HG02642 (cell line): ENCODE results near the gene RAB11FIP2.

Experiments used
- ATAC-seq: cut with Tn5 transposase; IDR thresholded peaks from one replicate; pipeline ENCODE4 v1.9.1; 2021; ENCODE audit warnings: mild to moderate bottlenecking; ENCODE audit not compliant: unreplicated experiment, poor library complexity

RAB11FIP2 gene

DNA sequence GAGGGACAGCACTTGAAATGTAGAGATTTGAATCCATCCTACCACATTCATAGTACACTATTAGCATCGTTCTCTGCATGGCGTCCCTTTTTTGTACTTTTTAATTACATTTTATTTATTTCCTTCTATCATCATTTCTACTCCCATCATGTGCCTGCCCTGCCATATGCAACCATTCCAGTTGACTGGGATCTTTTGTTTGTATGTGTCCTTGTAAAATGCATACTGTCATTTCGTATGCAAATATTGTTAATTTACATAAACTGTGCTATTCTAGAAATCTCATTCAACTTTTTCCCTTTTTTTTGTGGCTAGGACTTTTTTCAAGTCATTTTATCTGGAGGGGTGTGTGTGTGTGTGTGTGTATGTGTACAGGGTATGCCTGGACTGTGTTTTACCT, 57.9 kb downstream of the RAB11FIP2 start:
- ATAC-seq = no peak

DNA sequence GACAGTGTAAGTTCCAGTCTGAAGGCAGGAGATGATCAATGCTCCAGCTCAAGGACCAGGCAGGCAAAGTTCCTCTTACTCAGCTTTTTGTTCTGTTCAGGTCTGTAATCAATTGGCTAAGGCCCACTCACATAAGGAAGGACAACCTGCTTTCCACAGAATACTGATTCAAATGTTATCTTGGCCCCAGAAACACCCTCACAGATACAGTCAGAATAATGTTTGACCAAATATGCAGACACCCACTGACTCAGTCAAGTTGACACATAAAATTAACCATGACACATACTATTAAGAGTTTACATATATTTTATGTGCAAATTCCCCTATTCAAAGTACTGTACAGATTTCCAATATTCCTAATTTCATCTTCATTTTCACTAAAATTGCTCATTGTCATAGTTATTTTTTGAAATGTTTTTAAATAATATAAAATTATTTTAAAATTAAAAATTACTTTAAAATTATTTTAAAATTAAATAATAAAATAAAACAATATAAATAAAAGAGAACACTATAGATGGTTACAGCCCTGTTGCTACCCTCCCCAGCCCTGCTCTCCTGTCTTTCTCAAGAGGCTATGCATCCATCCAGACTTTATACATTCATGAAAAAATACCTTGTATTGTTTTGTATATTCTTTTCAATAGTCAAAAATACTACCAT, 59.4 kb downstream of the RAB11FIP2 start:
- ATAC-seq = no peak

DNA sequence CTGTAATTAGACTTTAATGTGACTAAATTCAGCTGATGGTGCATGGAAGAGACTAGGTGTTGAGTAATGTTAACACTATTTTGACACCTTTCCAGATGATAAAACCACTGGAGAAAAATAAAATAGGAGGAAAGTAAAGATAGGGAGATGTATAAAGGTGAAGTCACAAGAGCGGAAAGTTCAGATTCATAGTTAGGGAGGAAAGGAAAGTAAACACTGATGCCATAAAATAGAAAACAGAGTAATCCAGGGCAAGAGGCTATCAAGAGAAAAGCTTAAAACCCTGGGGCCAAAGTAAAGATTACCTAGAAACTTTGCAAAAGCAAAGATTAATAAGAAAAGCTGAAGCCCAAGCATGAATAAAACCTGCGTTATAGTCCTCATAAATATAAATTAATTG, 62.8 kb downstream of the RAB11FIP2 start:
- ATAC-seq = no peak

DNA sequence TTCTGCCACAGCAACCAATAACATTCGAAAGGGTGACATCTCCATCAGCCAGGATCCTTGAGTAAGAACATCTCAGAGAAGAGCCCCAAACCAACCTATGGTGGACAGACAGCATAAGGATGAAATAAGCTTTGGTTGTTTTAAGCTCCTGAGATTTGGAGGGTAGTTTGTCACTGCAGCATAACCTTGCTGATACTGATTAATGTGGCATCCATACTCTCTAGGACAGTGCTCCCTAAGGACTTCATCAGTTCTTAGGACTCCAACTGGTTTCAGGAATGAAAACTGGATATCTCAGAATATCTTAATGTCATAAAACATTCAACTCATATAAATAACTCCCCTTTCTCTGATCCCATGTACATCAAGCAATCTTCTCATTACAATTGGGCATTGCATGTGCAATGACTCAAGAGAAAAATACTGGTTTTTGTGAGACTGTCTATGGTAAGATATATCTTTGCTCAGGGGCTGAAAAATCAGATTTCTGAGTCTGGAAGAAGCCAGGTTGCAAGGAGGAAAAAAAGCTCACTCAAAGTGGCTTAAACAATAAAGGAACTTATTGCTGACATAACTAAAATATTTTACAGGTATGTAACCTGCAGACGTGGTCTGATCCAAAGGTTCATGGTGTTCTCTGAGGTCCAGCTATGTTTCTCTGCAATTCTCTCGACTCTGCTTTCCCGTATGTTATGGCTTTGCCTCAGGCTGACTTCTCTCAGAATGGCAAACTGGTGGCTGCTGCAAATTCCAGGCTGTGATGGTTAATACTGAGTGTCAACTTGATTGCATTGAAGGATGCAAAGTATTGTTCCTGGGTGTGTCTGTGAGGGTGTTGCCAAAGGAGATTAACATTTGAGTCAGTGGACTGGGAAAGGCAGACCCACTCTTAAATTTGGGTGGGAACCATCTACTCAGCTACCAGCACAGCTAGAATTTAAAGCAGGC, 65.7 kb downstream of the RAB11FIP2 start:
- no peak for ATAC-seq

DNA sequence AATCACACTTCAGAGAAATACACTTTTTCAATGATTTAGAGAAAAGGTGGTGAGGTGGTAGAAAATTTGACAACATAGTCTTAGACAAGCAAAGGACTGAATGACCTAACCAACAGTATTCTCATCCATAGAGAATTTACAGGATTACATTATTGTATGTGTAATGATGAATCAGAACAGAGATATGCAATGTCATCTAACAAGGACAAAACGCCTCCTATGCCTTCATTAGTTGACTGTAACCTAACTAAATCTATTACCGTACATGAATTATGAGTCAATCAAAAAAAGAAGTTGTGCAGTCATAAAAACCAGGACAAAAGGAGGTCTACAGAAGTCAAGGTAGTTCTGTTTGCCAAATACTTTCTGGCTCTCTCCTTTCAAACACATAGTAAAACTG, 66.5 kb downstream of the RAB11FIP2 start:
- no peak for ATAC-seq

DNA sequence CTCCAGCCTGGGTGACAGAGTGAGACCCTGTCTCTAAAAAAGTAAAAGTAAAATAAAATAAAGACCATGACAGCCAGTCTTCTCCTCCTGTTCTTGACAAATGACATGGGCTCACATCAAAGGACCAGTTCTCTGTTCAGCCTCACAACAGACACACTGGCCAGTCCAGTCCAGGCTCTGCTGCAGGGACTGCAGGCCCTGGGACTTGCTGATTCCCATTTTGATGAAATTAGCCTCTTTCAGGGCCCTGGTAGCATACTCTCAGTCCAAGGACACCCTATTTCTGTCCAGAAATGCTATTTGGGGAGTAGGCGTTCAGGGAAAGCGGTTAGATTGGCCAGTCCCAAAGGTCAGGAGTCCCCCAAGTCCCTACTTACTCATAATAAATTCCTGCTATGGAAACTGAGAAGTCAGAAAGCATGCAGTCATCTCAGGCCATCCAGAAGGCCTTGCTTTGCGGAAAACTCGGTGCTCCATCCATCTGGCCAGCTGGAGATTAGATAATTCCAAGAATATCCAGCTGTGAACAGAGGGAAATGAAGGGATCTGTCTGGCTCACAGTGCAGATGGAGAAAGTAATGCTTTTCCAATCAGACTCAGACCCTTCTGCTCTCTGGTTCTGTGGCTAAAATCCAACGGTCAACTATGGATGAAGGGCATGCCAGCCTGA, 74.4 kb downstream of the RAB11FIP2 start:
- ATAC-seq = no peak

DNA sequence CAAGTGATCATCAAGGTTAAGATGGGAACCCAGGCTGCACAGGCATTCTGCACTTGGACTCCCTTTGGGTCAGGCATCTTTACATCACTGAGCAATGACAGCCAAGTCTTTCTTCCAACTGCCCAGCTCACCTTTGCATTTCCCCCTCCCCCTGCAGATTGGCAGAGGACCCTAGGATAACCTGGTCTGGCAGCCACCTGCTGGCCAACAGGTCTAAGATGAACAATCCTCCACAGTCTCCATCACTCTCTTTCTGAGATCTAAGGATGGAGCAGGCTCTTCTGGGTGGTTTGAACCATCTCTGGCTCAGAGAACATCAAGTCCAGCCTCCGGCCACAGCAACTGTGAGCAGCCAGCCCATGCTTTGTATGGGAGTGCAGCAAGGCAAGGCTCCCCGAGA, 75.8 kb downstream of the RAB11FIP2 start:
- ATAC-seq = no peak

DNA sequence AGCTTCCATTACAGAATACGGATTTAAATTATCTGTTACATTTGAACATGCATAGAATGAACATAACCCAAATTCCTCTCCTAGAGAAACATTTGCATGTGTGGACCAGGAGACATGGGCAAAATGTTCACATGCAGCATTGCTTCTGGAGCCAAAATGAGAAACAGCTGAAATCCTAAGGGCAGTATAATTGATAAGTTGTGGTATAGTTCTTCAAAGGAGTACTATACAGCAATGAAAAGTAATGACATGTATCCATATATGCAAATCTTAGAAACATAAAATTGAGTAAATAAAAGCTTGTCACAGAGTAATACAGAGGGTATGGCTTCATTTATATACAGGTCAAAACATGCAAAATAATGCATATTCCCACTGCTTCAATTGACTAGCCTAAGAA, 77.1 kb downstream of the RAB11FIP2 start:
- no peak for ATAC-seq

DNA sequence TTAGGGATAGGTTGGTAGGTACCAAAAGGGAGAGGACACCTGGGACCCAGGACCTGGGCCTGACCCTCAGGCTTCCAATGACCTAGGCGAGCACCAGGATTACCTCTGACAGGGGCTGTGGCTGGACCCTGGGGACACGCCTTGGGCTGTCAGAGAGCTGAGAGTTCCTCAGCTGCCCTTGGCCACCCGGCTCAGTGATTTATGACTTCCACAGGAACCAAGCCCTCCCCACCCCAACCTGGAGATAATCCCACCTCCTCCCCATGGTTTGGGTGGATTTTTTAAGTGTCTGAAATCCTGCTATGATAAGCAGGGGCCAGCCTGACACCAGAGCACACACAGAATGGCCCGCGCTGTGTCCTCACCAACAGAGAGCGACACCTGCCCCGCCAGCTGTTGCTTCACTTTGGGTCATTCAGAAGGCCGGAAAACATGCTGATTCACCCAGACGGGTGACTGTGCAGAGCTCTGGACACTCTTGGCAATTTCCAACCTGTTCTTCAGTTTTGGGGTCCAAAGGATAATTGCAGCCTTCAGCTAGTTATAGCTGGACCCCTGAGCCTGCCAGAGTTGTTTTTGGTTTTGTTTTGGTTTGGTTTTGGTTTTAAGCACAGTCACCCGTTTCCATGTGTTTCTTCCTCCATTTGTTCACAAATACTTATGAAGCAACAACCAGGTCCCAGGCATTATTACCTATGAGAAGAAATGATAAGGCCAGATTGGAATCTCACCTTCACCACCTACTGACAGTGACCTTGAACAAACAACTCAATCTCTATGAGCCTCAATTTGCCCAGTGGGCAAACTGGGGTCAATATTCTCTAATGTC, 78.2 kb downstream of the RAB11FIP2 start:
- ATAC-seq = no peak

DNA sequence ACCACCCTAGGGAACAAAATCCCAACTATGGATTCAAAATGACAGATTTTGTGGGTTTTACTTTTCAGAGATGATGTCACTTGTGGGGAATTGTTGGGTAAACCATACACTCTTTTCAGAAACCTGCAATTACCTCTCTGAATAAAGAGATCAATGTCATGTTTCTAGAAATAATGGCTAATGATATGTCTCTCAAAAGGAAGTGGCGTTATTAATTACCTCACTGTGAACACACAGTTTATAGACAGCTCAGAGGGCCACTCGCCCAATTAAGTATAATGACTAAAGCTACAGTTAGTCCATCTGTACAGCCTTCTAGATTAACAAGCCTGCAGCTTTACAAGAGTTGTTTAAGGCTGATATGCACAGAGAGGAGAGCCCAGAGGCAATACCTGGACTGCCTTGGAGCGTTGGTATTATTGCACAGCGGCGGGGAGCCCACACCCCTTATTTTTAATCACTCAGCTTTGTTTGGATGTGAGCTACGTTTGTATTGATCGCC, 79.5 kb downstream of the RAB11FIP2 start:
- ATAC-seq = no peak

DNA sequence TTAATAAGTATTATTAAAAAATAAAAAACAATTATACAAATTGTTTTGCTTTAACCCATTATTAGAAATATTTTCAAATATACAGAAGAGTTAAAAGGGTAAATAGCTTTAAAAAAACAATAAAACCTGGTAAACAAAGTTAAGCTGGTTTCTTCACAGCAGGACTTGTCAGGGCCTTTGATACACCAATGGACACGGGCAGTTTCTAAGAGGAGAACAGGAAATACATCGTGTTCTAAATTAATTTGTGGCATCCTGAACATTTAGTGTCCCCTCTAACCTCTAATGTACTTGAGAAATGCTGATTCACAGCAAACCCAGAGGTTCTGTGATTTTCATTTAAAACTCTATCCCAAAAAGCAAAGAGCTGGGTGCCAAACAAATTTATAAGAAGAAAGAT, 80.8 kb downstream of the RAB11FIP2 start:
- no peak for ATAC-seq

DNA sequence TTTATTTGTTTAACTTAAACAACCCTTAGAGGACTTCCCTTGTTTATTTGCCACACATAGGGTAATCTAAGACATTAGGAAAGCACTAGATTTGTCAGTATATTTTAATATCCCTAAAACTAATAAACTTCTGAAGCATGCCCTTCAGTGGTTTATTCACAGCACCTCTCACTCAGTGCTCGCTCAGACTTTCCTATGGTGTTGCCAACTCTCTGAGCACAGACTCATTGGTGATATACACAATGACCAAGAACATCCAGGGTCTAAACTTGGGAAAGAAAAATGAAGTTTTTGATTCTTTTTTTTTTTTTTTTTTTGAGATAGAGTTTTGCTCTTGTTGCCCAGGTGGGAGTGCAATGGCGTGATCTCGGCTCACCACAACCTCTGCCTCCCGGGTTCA, 82.2 kb downstream of the RAB11FIP2 start:
- ATAC-seq = no peak

DNA sequence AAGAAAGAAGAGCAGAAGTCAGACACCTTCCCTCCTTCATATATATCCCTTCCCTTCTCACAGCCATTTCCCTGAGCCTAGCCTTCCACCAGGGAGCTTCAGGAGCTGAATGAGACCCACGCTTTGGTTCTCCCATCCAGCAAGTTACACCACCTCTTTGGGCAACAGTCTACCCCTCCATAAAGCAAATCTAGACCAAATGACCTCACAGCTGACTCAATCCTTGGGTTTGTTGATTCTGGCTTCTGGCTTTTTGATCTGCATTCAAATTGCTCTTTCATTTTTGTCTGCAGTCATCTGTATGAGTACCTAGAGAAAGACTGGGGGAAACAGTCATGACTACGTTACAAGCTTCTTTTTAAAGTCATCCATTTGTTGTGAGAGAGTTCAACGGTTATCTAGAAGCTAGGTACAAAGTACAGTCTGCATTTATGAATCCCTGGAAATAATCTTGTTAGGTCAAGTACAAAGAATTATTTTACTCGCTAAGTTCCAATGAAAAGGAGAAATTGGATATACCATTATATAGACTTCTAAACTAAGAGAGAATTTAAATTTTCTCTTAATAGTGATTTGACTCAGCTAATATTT, 86.3 kb downstream of the RAB11FIP2 start:
- no peak for ATAC-seq

DNA sequence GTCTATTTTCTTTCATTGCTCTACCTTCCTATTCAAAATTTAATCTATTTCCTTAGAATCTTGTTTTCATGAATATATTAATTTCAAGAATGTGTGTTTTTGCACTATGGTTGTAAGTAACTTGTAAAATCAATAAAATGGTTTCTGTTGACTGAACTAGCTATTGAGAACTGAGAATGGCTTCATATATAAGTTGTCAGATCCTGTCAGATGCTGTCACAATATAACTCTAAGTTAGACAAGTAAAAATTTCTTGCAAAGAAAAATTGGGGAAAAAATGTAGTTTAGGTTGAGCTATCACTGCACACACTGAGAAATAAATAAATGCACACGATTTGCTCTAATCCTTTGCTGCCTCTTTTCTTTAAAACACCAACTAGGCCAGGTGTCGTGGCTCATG, 89.8 kb downstream of the RAB11FIP2 start:
- no peak for ATAC-seq

DNA sequence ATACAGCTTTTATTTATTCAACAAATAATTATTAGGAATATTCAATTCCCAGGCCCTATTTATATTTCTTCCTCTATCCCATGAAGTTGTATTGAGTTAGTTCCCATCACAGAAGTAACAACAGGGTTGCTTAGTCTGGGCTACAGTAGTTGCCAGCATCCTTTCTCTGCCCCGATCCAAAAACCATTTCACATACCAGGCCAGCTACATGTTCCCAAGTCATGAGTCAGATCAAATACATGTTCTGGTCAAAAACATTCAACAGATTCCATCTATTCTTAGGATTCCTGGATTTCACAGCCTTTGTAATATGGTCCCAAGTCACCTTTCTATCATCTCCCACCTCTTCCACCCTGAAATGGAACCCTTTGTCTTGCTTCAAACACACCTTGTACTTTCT, 91.6 kb downstream of the RAB11FIP2 start:
- ATAC-seq = no peak
